ENCODE data around the gene SLC35E3. TPM values are rescaled to one million over a fixed set of nuclear protein-coding genes. Genes with fewer than 3 reads are reported as not detected.
A peak's percentile ranks its signal among the peaks of the same experiment; 100 is the strongest.

The SLC35E3 gene
- total RNA-seq (2012; rRNA removed) = 2.0 and 2.2 TPM in 2 replicates

DNA sequence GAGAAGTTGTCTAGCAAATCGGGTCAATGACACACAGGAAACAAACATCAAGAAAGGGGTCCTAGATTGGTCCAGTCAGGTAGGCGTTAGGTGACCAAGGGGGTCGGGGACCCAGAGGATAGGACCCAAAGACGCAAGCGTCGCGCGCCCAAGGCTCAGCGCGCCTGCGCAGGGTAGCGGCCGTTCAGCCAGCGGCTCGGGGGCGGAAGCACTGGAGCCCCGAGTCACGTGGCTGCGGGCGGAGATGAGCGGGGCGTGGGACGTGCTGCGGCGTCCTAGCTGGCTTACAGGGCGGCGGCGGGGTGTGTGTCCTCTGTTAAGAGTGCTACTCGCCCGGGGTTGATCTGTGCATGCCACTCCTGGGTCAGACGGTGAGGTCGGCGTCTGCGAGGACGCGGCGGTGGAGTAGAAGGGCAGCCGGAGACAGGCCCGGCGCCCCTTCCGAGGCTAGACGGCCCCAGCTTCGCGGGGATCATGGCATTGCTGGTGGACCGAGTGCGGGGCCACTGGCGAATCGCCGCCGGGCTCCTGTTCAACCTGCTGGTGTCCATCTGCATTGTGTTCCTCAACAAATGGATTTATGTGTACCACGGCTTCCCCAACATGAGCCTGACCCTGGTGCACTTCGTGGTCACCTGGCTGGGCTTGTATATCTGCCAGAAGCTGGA, at the start of gene SLC35E3:
Gene SLC35E3, plus strand, starts transcription at position 273 of the 668 bp plus-strand sequence. Its CDS starts 202 bp downstream, at position 475.
- Histone ChIP-seq H3K9me3 (replicated peaks; ENCODE audit: low read length) (no peaks in the 10 kb centered on the region), H3K27me3 (ENCODE audit: control insufficient read depth, insufficient read depth, low read length) (no peaks in the 10 kb centered on the region), H3K4me2 (ENCODE audit: low read length) (peak within 1 kb of the TSS; percentile 89), H3K4me3 (ENCODE audit: low read length) (peak within 1 kb of the TSS; percentile 86), H3K4me1 (ENCODE audit: control insufficient read depth, insufficient read depth, low read length) (peaks cover 12% of the 10 kb centered on the region), H3K36me3 (ENCODE audit: insufficient read depth, low read length) (no peaks in the 10 kb centered on the region), H3K9ac (ENCODE audit: low read depth, low read length) (peak within 1 kb of the TSS; percentile 83)

GRCh38 chr12:68699486-68699885, 46.5 kb upstream of the SLC35E3 start:
- no peak overlapping the region for H3K9ac ChIP-seq (ENCODE audit: low read depth, low read length)
- H3K4me1 ChIP-seq (ENCODE audit: control insufficient read depth, insufficient read depth, low read length) = no peaks in the 10 kb centered on the region
- no peaks in the 10 kb centered on the region for H3K9me3 ChIP-seq (replicated peaks; ENCODE audit: low read length)
- H3K27me3 ChIP-seq (ENCODE audit: control insufficient read depth, insufficient read depth, low read length) = no peaks in the 10 kb centered on the region
- peaks cover 29% of the 10 kb centered on the region for H3K36me3 ChIP-seq (ENCODE audit: insufficient read depth, low read length)
- no peak overlapping the region for H3K4me2 ChIP-seq (ENCODE audit: low read length)
- no peak overlapping the region for H3K4me3 ChIP-seq (ENCODE audit: low read length)

DNA sequence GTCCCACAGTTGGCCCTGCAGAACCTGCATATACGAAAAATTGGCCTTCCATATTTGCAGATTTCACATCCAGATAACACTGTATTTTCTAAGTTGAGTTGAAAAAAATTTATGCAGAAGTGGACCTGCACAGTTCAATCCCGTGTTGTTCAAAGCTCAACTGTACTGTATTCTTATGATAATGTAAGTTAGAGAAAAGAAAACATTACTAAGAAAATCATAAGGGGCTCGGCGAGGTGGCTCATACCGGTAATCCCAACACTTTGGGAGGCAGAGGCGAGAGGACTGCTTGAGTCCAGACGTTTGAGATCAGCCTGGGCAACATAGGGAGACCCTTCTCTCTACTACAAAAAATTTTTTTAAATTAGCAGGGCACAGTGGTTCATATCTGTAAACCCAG, 18.2 kb upstream of the SLC35E3 start:
- H3K27me3 ChIP-seq (ENCODE audit: control insufficient read depth, insufficient read depth, low read length) = no peaks in the 10 kb centered on the region
- H3K9me3 ChIP-seq (replicated peaks; ENCODE audit: low read length) = no peaks in the 10 kb centered on the region
- H3K9ac ChIP-seq (ENCODE audit: low read depth, low read length) = no peak overlapping the region
- no peaks in the 10 kb centered on the region for H3K4me1 ChIP-seq (ENCODE audit: control insufficient read depth, insufficient read depth, low read length)
- no peak overlapping the region for H3K4me2 ChIP-seq (ENCODE audit: low read length)
- H3K36me3 ChIP-seq (ENCODE audit: insufficient read depth, low read length) = peaks cover 21% of the 10 kb centered on the region
- H3K4me3 ChIP-seq (ENCODE audit: low read length) = no peak overlapping the region

DNA sequence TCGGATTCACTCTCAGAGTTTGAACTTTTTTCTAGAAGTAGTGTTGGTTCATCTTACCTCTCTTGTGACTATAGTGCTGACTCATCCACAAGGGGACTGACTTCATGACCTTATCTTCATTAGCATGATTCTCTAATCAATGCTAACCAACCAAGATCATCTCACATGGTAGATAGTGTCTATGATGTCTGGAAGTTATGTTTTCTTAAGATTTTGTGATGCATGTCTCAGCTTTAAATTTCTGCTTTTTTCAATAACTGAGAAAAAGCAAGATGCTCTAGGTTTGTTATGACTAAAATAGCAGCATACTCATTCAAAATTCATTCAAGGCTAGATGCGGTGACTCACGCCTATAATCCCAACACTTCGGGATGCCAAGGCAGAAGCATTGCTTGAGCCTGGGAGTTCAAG, 12.3 kb upstream of the SLC35E3 start:
- peaks cover 36% of the 10 kb centered on the region for H3K36me3 ChIP-seq (ENCODE audit: insufficient read depth, low read length)
- no peak overlapping the region for H3K4me2 ChIP-seq (ENCODE audit: low read length)
- H3K4me3 ChIP-seq (ENCODE audit: low read length) = no peak overlapping the region
- no peaks in the 10 kb centered on the region for H3K27me3 ChIP-seq (ENCODE audit: control insufficient read depth, insufficient read depth, low read length)
- H3K4me1 ChIP-seq (ENCODE audit: control insufficient read depth, insufficient read depth, low read length) = peaks cover 13% of the 10 kb centered on the region
- H3K9me3 ChIP-seq (replicated peaks; ENCODE audit: low read length) = no peaks in the 10 kb centered on the region
- H3K9ac ChIP-seq (ENCODE audit: low read depth, low read length) = no peak overlapping the region

DNA sequence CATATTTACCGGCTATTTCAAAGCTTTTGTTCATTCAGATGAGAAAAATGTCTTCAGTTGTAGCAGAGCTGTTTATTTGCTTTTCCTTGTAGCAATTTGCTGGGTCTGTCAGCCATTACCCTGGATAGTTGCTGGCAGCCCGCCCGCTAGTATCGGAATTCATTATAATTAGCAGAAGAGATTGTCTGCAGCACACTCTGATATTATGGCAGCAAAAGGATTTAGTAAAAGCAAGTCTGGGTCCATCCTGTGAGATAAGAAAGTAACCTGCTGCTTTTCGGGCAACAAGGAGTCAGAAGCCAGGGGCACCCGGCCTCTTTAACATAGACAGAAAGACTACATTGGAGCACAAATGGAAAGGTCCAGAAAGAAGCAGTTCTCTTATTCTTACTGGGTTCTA, 6.1 kb upstream of the SLC35E3 start:
- Histone ChIP-seq H3K4me2 (ENCODE audit: low read length) (no peak overlapping the region), H3K9ac (ENCODE audit: low read depth, low read length) (no peak overlapping the region), H3K4me3 (ENCODE audit: low read length) (no peak overlapping the region), H3K27me3 (ENCODE audit: control insufficient read depth, insufficient read depth, low read length) (no peaks in the 10 kb centered on the region), H3K36me3 (ENCODE audit: insufficient read depth, low read length) (peaks cover 23% of the 10 kb centered on the region), H3K9me3 (replicated peaks; ENCODE audit: low read length) (no peaks in the 10 kb centered on the region), H3K4me1 (ENCODE audit: control insufficient read depth, insufficient read depth, low read length) (peaks cover 6% of the 10 kb centered on the region)

DNA sequence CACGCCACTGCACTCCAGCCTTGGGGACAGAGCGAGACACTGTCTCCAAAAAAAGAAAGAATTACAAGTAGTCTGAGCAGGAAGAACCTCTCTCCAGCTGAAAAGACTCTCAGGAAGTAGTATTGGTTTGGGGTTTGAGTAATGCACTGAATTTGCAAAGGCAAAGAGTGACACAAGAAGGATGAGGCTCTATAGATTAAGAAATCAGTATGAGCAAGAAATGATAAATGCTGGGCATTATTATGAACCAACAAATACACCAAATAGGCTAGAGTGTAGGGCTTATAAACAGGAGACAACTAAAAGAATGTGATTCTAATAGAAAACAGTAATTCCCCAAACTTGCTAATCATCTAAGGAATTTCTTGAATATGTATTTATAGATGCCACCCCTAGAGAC, 2.6 kb upstream of the SLC35E3 start:
- Histone ChIP-seq H3K4me2 (ENCODE audit: low read length) (no peak overlapping the region), H3K4me1 (ENCODE audit: control insufficient read depth, insufficient read depth, low read length) (peaks cover 12% of the 10 kb centered on the region)

GRCh38 chr12:68745376-68745903, 536 bp upstream of the SLC35E3 start:
- peak overlapping the region; percentile 83 for H3K9ac ChIP-seq (ENCODE audit: low read depth, low read length)
- peak overlapping the region; percentile 86 for H3K4me3 ChIP-seq (ENCODE audit: low read length)
- H3K4me2 ChIP-seq (ENCODE audit: low read length) = peak overlapping the region; percentile 89
- peaks cover 12% of the 10 kb centered on the region for H3K4me1 ChIP-seq (ENCODE audit: control insufficient read depth, insufficient read depth, low read length)
- no peaks in the 10 kb centered on the region for H3K27me3 ChIP-seq (ENCODE audit: control insufficient read depth, insufficient read depth, low read length)
- no peaks in the 10 kb centered on the region for H3K9me3 ChIP-seq (replicated peaks; ENCODE audit: low read length)
- H3K36me3 ChIP-seq (ENCODE audit: insufficient read depth, low read length) = no peaks in the 10 kb centered on the region

More for the DNA sequence above, 2.6 kb upstream of the SLC35E3 start:
- Histone ChIP-seq H3K4me3 (ENCODE audit: low read length) (no peak overlapping the region), H3K27me3 (ENCODE audit: control insufficient read depth, insufficient read depth, low read length) (no peaks in the 10 kb centered on the region), H3K9me3 (replicated peaks; ENCODE audit: low read length) (no peaks in the 10 kb centered on the region), H3K36me3 (ENCODE audit: insufficient read depth, low read length) (peaks cover 8% of the 10 kb centered on the region), H3K9ac (ENCODE audit: low read depth, low read length) (no peak overlapping the region)

DNA sequence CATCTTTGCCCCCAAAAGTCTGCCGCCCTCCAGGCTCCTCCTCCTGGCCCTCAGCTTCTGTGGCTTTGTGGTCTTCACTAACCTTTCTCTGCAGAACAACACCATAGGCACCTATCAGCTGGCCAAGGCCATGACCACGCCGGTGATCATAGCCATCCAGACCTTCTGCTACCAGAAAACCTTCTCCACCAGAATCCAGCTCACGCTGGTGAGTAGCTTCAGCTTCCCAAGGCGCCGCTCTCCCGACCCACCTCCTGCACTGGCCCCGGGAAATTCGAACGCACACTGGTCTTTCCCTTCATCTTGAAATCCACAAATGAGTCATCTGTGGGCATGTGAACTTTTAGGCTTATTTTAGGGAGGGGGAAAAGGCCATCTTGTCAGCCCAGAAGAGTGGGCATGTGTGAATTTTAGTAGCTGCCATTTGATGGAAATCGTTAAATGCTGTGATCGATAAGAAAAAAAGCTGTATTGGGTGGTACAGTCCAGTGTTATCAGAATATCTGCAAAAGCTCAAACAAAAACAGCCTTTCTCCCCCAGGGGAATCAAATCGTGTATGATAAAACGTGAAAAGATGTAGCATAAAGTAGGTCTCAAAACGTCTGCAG, 700 bp downstream of the SLC35E3 start:
- peak overlapping the region; percentile 86 for H3K4me3 ChIP-seq (ENCODE audit: low read length)
- peak overlapping the region; percentile 89 for H3K4me2 ChIP-seq (ENCODE audit: low read length)
- no peaks in the 10 kb centered on the region for H3K9me3 ChIP-seq (replicated peaks; ENCODE audit: low read length)
- no peaks in the 10 kb centered on the region for H3K27me3 ChIP-seq (ENCODE audit: control insufficient read depth, insufficient read depth, low read length)
- H3K4me1 ChIP-seq (ENCODE audit: control insufficient read depth, insufficient read depth, low read length) = peaks cover 12% of the 10 kb centered on the region
- peak overlapping the region; percentile 83 for H3K9ac ChIP-seq (ENCODE audit: low read depth, low read length)
- no peaks in the 10 kb centered on the region for H3K36me3 ChIP-seq (ENCODE audit: insufficient read depth, low read length)

DNA sequence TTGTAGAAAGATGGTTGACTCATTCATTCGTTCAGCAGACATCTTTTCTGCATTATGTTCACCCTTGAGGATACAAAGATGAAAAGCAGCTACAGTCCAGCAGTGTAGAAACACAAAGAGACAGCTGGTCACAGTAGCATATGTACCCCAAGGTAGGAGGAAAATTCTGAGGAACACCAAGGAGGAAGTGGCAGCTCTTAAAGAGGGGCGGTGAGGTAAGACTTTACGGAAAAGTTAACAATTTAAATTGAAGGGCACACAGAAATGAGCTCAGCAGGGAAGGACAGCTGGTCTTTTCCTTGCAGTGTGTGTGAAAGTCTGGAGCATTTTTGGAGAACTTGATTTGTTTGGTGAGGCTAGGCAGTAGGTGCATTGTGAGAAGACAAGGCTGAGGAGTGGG, 3.5 kb downstream of the SLC35E3 start:
- peaks cover 10% of the 10 kb centered on the region for H3K36me3 ChIP-seq (ENCODE audit: insufficient read depth, low read length)
- no peak overlapping the region for H3K9ac ChIP-seq (ENCODE audit: low read depth, low read length)
- peaks cover 7% of the 10 kb centered on the region for H3K4me1 ChIP-seq (ENCODE audit: control insufficient read depth, insufficient read depth, low read length)
- H3K4me2 ChIP-seq (ENCODE audit: low read length) = no peak overlapping the region
- H3K9me3 ChIP-seq (replicated peaks; ENCODE audit: low read length) = no peaks in the 10 kb centered on the region
- no peak overlapping the region for H3K4me3 ChIP-seq (ENCODE audit: low read length)
- H3K27me3 ChIP-seq (ENCODE audit: control insufficient read depth, insufficient read depth, low read length) = no peaks in the 10 kb centered on the region

- Histone ChIP-seq H3K4me2 (ENCODE audit: low read length) (no peak overlapping the region), H3K27me3 (ENCODE audit: control insufficient read depth, insufficient read depth, low read length) (no peaks in the 10 kb centered on the region), H3K36me3 (ENCODE audit: insufficient read depth, low read length) (peaks cover 13% of the 10 kb centered on the region), H3K4me1 (ENCODE audit: control insufficient read depth, insufficient read depth, low read length) (peaks cover 7% of the 10 kb centered on the region), H3K9ac (ENCODE audit: low read depth, low read length) (no peak overlapping the region), H3K9me3 (replicated peaks; ENCODE audit: low read length) (no peaks in the 10 kb centered on the region), H3K4me3 (ENCODE audit: low read length) (no peak overlapping the region)
Measured at GRCh38 chr12:68749861-68750260, 3.9 kb downstream of the SLC35E3 start.

DNA sequence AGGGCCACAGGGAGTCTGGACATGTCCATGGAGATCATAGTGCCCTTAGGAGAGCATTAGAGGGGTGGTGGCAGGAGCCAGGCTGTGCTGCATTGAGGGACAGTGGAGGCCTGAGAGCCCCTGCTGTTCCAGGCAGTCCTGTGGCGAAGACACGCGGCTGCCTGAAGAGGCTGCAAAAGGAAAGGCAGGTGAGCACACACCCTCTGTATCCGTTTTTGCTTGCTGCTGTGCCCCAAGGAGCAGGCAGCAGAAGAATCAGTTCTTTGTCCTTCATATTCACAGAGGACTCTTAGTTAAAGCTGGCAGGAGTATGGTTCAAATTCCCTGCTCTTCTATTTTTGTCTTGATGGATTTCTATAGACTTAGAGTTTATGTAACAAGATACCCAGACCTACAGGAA, 4.5 kb downstream of the SLC35E3 start:
- H3K9ac ChIP-seq (ENCODE audit: low read depth, low read length) = no peak overlapping the region

More for the DNA sequence above, 4.5 kb downstream of the SLC35E3 start:
- Histone ChIP-seq H3K9me3 (replicated peaks; ENCODE audit: low read length) (no peaks in the 10 kb centered on the region), H3K36me3 (ENCODE audit: insufficient read depth, low read length) (peaks cover 16% of the 10 kb centered on the region), H3K4me2 (ENCODE audit: low read length) (no peak overlapping the region), H3K27me3 (ENCODE audit: control insufficient read depth, insufficient read depth, low read length) (no peaks in the 10 kb centered on the region), H3K4me3 (ENCODE audit: low read length) (no peak overlapping the region), H3K4me1 (ENCODE audit: control insufficient read depth, insufficient read depth, low read length) (peaks cover 7% of the 10 kb centered on the region)

Measured in skeletal muscle satellite cell (primary cell).